ENCODE results near the gene RAI14. TPM values are rescaled to one million over a fixed set of nuclear protein-coding genes. Genes with fewer than 3 reads are reported as not detected.

The RAI14 gene
- total RNA-seq, 1 donor from 2014 or later = 11.5 TPM

DNA sequence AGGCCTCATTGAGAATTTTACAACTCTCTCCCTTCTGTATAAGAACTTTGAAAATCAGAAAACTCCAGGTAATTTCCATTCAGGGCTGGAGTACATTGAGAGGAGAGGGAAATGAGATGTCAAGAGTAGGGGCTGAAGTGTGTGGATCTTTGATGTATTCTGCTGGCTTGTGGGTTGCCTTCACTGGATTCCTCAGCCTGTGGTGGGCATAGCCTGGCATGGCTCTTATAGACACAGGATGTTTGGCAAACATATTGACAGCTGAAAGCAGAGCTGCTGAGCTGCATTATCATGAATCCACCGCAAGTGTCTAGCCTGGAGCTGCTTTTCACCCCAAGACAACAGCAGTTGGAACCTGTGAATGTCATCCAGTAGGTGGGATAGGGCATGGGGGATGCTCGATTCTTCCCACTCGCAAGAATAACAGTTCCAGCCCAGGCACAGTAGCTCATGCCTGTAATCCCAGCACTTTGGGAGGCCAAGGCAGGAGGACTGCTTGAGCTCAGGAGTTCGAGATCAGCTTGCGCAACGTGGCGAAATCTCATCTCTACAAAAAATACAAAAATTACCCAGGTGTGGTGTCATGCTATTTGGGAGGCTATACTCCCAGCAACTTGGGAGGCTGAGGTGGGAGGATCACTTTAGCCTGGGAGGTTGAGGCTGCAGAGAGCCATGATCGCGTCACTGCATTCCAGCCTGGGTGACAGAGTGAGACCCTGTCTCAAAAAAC is 146.9 kb downstream of the RAI14 start:
- H3K36me3 ChIP-seq (ENCODE audit: control insufficient read depth in 3 of 3, insufficient read depth in 3 of 3, low read length in 3 of 3) = peaks cover 0 to 4% (median 2%) of the 10 kb centered on the region in 3 donors
- H3K4me1 ChIP-seq (ENCODE audit: control insufficient read depth in 3 of 3, insufficient read depth in 3 of 3, low read length in 3 of 3) = no peaks in the 10 kb centered on the region
- H3K4me3 ChIP-seq (ENCODE audit: low read length in 3 of 3) = no peak overlapping the region
- H3K9ac ChIP-seq (ENCODE audit: low read depth in 1 of 3, low read length in 3 of 3) = no peak overlapping the region
- no peaks in the 10 kb centered on the region for H3K9me3 ChIP-seq (ENCODE audit: control insufficient read depth in 3 of 3, low read length in 3 of 3)
- no peak overlapping the region for H3K27ac ChIP-seq (ENCODE audit: low read depth, low read length)
- no peaks in the 10 kb centered on the region for H3K27me3 ChIP-seq (ENCODE audit: control insufficient read depth in 3 of 3, insufficient read depth in 3 of 3, low read length in 3 of 3)

GRCh38 chr5:34803974-34804732 is 148.0 kb downstream of the RAI14 start:
- no peaks in the 10 kb centered on the region for H3K4me1 ChIP-seq (ENCODE audit: control insufficient read depth in 3 of 3, insufficient read depth in 3 of 3, low read length in 3 of 3)
- H3K36me3 ChIP-seq (ENCODE audit: control insufficient read depth in 3 of 3, insufficient read depth in 3 of 3, low read length in 3 of 3) = no peaks in the 10 kb centered on the region
- no peak overlapping the region for H3K27ac ChIP-seq (ENCODE audit: low read depth, low read length)

GRCh38 chr5:34804913-34805312 is 148.8 kb downstream of the RAI14 start:
- H3K27me3 ChIP-seq (ENCODE audit: control insufficient read depth in 3 of 3, insufficient read depth in 3 of 3, low read length in 3 of 3) = no peaks in the 10 kb centered on the region
- no peak overlapping the region for H3K27ac ChIP-seq (ENCODE audit: low read depth, low read length)
- no peaks in the 10 kb centered on the region for H3K36me3 ChIP-seq (ENCODE audit: control insufficient read depth in 3 of 3, insufficient read depth in 3 of 3, low read length in 3 of 3)
- H3K4me1 ChIP-seq (ENCODE audit: control insufficient read depth in 3 of 3, insufficient read depth in 3 of 3, low read length in 3 of 3) = no peaks in the 10 kb centered on the region
- H3K9ac ChIP-seq (ENCODE audit: low read depth in 1 of 3, low read length in 3 of 3) = no peak overlapping the region
- H3K4me3 ChIP-seq (ENCODE audit: low read length in 3 of 3) = no peak overlapping the region
- no peaks in the 10 kb centered on the region for H3K9me3 ChIP-seq (ENCODE audit: control insufficient read depth in 3 of 3, low read length in 3 of 3)

More at GRCh38 chr5:34803974-34804732, 148.0 kb downstream of the RAI14 start:
- no peak overlapping the region for H3K4me3 ChIP-seq (ENCODE audit: low read length in 3 of 3)
- no peak overlapping the region for H3K9ac ChIP-seq (ENCODE audit: low read depth in 1 of 3, low read length in 3 of 3)
- H3K9me3 ChIP-seq (ENCODE audit: control insufficient read depth in 3 of 3, low read length in 3 of 3) = no peaks in the 10 kb centered on the region
- H3K27me3 ChIP-seq (ENCODE audit: control insufficient read depth in 3 of 3, insufficient read depth in 3 of 3, low read length in 3 of 3) = no peaks in the 10 kb centered on the region

DNA sequence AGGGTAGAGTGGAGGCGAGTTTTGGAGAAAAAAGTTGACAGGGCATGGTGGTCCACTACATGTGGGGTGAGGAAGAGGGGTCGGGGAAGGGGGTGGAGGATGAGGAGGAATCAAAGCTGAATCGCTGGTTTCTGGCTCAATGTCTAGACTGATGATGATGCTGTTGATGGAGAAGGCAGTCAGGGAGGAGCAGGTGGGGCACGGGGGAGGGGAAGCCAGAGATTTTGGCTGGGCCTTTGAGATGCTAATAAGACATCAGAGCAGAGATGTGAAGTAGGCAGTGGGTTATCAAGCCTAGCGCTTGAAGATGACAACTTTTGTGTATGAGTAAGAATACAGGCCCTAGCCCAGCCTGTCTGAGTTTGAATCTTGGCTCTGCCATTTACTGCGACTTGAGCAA is 150.4 kb downstream of the RAI14 start:
- Histone ChIP-seq H3K27ac (ENCODE audit: low read depth, low read length) (no peak overlapping the region), H3K4me3 (ENCODE audit: low read length in 3 of 3) (no peak overlapping the region), H3K9ac (ENCODE audit: low read depth in 1 of 3, low read length in 3 of 3) (no peak overlapping the region), H3K9me3 (ENCODE audit: control insufficient read depth in 3 of 3, low read length in 3 of 3) (no peaks in the 10 kb centered on the region), H3K27me3 (ENCODE audit: control insufficient read depth in 3 of 3, insufficient read depth in 3 of 3, low read length in 3 of 3) (no peaks in the 10 kb centered on the region), H3K36me3 (ENCODE audit: control insufficient read depth in 3 of 3, insufficient read depth in 3 of 3, low read length in 3 of 3) (peaks cover 0 to 2% (median 0%) of the 10 kb centered on the region in 3 donors), H3K4me1 (ENCODE audit: control insufficient read depth in 3 of 3, insufficient read depth in 3 of 3, low read length in 3 of 3) (no peaks in the 10 kb centered on the region)

GRCh38 chr5:34811706-34812105 is 155.6 kb downstream of the RAI14 start:
- H3K27me3 ChIP-seq (ENCODE audit: control insufficient read depth in 3 of 3, insufficient read depth in 3 of 3, low read length in 3 of 3) = no peaks in the 10 kb centered on the region
- H3K4me1 ChIP-seq (ENCODE audit: control insufficient read depth in 3 of 3, insufficient read depth in 3 of 3, low read length in 3 of 3) = no peaks in the 10 kb centered on the region
- no peak overlapping the region for H3K4me3 ChIP-seq (ENCODE audit: low read length in 3 of 3)
- H3K9me3 ChIP-seq (ENCODE audit: control insufficient read depth in 3 of 3, low read length in 3 of 3) = no peaks in the 10 kb centered on the region
- no peak overlapping the region for H3K27ac ChIP-seq (ENCODE audit: low read depth, low read length)
- no peak overlapping the region for H3K9ac ChIP-seq (ENCODE audit: low read depth in 1 of 3, low read length in 3 of 3)
- peaks cover 0 to 2% (median 0%) of the 10 kb centered on the region in 3 donors for H3K36me3 ChIP-seq (ENCODE audit: control insufficient read depth in 3 of 3, insufficient read depth in 3 of 3, low read length in 3 of 3)

DNA sequence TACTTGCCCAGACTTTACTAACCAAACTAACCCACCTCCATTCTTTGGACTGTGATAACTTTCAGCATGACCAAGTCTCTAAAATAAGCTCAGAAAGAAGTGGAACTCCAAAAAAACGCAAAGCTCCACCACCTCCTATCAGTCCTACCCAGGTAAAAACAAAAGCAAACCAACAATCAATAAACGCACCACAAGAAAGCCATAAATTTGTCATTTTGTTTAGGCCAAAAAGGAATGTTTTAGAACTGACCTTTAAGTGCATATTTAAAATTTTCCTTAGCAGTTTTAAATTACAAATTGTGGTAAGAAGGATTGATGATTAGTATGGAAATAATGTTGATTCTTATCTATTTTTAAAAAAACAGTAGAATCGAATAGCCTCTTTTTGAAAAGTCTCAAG is 157.4 kb downstream of the RAI14 start:
- Histone ChIP-seq H3K27me3 (ENCODE audit: control insufficient read depth in 3 of 3, insufficient read depth in 3 of 3, low read length in 3 of 3) (no peaks in the 10 kb centered on the region), H3K36me3 (ENCODE audit: control insufficient read depth in 3 of 3, insufficient read depth in 3 of 3, low read length in 3 of 3) (peaks cover 0 to 2% (median 0%) of the 10 kb centered on the region in 3 donors)

DNA sequence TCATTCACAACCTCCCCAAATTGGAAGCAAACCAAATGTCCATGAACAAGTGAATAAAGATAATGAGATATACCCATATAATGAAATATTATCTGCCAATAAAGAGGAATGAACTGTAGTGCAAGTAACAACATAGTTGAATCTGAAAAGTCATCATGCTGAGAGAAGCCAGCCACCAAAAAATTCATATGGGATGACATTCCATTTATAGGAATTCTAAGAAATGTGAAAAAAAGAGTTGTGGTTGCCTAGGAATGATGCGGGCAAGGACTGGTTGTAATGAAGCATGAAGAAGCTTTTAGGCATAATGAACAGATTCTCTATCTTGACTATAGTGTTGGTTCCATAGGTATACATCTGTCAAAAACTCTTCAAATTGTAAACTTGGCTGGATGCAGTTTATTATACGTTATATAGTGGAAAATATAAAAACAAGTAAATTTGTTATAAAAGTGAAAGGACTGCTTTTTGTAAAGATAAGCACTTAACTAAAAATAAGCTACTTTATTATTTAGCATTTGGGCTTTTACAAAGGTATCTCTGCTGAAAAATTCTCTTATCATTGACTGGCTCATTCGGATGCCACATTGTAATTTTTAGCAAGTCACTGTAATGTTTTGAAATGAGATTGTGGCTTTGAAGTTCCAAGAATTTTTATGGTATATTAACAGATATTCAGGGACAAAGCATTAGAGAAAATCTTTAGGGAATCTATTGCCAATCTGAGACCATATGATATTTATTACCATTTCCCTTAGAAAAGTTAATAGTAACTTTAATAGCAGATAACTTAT is 161.6 kb downstream of the RAI14 start:
- H3K9me3 ChIP-seq (ENCODE audit: control insufficient read depth in 3 of 3, low read length in 3 of 3) = no peaks in the 10 kb centered on the region
- H3K36me3 ChIP-seq (ENCODE audit: control insufficient read depth in 3 of 3, insufficient read depth in 3 of 3, low read length in 3 of 3) = no peaks in the 10 kb centered on the region
- no peak overlapping the region for H3K4me3 ChIP-seq (ENCODE audit: low read length in 3 of 3)

More for the DNA sequence above, 157.4 kb downstream of the RAI14 start:
- Histone ChIP-seq H3K4me3 (ENCODE audit: low read length in 3 of 3) (no peak overlapping the region), H3K9ac (ENCODE audit: low read depth in 1 of 3, low read length in 3 of 3) (no peak overlapping the region), H3K27ac (ENCODE audit: low read depth, low read length) (no peak overlapping the region), H3K4me1 (ENCODE audit: control insufficient read depth in 3 of 3, insufficient read depth in 3 of 3, low read length in 3 of 3) (no peaks in the 10 kb centered on the region), H3K9me3 (ENCODE audit: control insufficient read depth in 3 of 3, low read length in 3 of 3) (no peaks in the 10 kb centered on the region)

GRCh38 chr5:34818717-34819116 is 162.6 kb downstream of the RAI14 start:
- H3K27ac ChIP-seq (ENCODE audit: low read depth, low read length) = no peak overlapping the region
- H3K9me3 ChIP-seq (ENCODE audit: control insufficient read depth in 3 of 3, low read length in 3 of 3) = no peaks in the 10 kb centered on the region
- no peaks in the 10 kb centered on the region for H3K4me1 ChIP-seq (ENCODE audit: control insufficient read depth in 3 of 3, insufficient read depth in 3 of 3, low read length in 3 of 3)
- no peak overlapping the region for H3K9ac ChIP-seq (ENCODE audit: low read depth in 1 of 3, low read length in 3 of 3)
- H3K36me3 ChIP-seq (ENCODE audit: control insufficient read depth in 3 of 3, insufficient read depth in 3 of 3, low read length in 3 of 3) = peaks cover 0 to 4% (median 3%) of the 10 kb centered on the region in 3 donors
- no peaks in the 10 kb centered on the region for H3K27me3 ChIP-seq (ENCODE audit: control insufficient read depth in 3 of 3, insufficient read depth in 3 of 3, low read length in 3 of 3)
- H3K4me3 ChIP-seq (ENCODE audit: low read length in 3 of 3) = no peak overlapping the region

More for the DNA sequence above, 161.6 kb downstream of the RAI14 start:
- Histone ChIP-seq H3K27ac (ENCODE audit: low read depth, low read length) (no peak overlapping the region), H3K9ac (ENCODE audit: low read depth in 1 of 3, low read length in 3 of 3) (no peak overlapping the region), H3K27me3 (ENCODE audit: control insufficient read depth in 3 of 3, insufficient read depth in 3 of 3, low read length in 3 of 3) (no peaks in the 10 kb centered on the region), H3K4me1 (ENCODE audit: control insufficient read depth in 3 of 3, insufficient read depth in 3 of 3, low read length in 3 of 3) (no peaks in the 10 kb centered on the region)

- H3K4me1 ChIP-seq (ENCODE audit: control insufficient read depth in 3 of 3, insufficient read depth in 3 of 3, low read length in 3 of 3) = no peaks in the 10 kb centered on the region
- no peak overlapping the region for H3K9ac ChIP-seq (ENCODE audit: low read depth in 1 of 3, low read length in 3 of 3)
- peaks cover 0 to 4% (median 3%) of the 10 kb centered on the region in 3 donors for H3K36me3 ChIP-seq (ENCODE audit: control insufficient read depth in 3 of 3, insufficient read depth in 3 of 3, low read length in 3 of 3)
- H3K4me3 ChIP-seq (ENCODE audit: low read length in 3 of 3) = no peak overlapping the region
- H3K27me3 ChIP-seq (ENCODE audit: control insufficient read depth in 3 of 3, insufficient read depth in 3 of 3, low read length in 3 of 3) = no peaks in the 10 kb centered on the region
- H3K27ac ChIP-seq (ENCODE audit: low read depth, low read length) = no peak overlapping the region
- no peaks in the 10 kb centered on the region for H3K9me3 ChIP-seq (ENCODE audit: control insufficient read depth in 3 of 3, low read length in 3 of 3)
Measured at GRCh38 chr5:34820593-34820992, 164.5 kb downstream of the RAI14 start.
